ENCODE measurements around the gene GREM1.

- no peak for TF ChIP-seq CTCF (conservative IDR thresholded peaks at IDR 0.05 in 1 of 2, IDR thresholded peaks at IDR 0.05 in 1 of 2; ENCODE audit: low read depth in 1 of 2, low read length in 2 of 2)
- no peak for TF ChIP-seq EZH2 (IDR thresholded peaks at IDR 0.05; ENCODE audit: low read length, missing control alignments)
These were observed 29.6 kb upstream of the GREM1 start for GRCh38 chr15:32688151-32688639.
